ENCODE measurements around the gene CHD9NB.
"Not testable (repeated sequence)": the region's sequence is repeated elsewhere in the genome, so short reads cannot be mapped to it uniquely, and the experiment has no call there.

CHD9NB gene

DNA sequence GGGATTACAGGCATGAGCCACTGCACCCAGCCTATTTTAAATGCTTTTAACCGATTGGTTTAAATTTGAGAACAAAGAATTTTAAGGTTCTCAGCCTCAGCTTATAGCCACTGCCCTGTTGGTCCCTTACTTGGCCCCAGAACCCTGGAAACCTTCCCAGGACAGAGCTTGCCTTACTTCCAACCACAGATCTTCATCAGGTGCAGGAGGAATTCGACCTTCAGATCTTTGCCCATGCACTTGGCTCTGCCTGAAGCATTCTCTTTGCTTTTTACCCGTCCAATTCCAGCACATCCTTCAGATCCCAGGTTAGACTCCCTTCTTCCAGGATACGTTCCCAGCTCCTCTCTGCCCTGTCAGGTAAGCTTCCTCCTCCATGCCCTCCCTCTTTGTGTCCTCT is 29.8 kb upstream of the CHD9NB start:
- no peak for DNase-seq

DNA sequence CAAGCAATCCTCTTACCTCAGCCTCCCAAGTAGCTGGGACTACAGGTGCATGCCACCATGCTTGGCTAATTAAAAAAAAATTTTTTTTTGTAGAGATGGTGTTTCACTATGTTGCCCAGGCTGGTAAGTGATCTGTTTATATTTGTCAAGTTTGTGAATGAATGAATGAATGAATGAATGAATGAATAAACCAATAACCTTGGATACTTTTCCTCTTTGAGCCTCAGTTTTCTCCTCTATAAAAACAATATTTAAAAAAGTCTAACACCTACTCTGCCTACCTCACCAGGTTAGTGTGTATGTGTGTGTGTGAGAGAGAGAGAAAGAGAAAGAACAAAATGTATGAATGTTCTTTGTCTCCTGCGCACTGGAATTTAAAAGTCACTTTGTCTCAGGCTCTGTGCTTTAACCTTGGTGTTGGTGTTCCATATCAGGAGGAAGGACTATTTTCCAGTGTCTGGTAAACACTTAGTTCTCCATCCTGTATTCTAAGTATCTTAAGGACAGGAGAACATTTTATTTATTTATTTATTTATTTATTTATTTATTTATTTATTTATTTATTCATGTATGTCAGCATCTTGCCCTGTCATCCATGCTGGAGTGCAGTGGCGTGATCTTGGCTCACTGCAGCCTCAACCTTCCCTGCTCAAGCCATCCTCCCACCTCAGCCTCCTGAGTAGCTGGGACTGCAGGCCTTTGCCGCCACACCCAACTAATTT is 29.1 kb upstream of the CHD9NB start:
- no peak for DNase-seq

DNA sequence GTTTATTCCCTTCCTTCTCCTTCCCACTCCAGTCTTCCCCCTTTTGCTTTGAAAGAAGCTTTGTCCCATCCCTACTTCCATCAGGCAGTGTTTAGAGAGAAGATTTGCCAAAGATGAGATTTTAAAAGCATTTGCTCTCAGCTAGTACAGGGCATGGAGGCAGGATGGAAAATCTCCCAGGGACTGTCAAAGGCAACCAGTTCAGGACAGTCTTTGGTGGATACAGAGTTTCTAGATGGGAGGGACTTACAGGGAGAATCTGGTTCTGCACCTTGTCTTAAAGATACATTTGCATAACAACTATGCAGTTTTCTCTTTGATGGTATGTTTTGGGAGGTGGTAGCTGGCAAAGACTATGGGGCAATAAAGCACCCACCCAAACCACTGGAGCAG is 28.3 kb upstream of the CHD9NB start:
- DNase-seq: no peak

DNA sequence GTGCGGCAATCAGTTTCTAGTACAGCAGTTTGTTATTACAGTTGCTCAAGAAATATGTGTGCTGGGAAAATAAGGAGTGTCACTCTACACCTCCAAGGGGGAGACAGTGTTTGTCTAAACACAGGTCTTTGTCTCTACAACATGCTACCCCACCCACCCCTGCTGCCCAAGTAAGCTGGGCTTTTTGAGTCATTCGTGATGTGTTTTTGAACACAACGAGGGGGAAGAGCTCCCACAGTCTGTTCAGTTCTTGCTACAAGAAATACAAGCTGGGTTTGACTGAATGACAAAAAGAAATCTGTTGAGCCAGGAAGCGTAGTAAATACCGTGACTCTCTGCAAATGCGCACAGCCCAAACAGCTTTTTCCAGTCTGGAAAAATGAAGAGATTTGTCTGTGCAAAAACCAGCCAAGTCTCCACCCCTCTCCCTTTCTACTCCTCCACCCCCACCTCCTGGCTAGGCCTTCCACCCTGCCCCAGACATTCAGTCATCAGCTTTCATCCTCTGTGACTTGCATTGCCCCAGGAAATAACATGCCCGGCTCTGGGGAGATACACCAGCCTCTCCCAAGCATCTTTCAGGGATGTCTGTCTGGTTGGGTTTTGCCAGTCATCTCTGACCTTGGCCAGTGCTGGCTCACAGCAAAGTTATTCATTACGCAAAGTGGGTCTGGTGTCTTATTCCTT is 27.8 kb upstream of the CHD9NB start:
- no peak for DNase-seq

DNA sequence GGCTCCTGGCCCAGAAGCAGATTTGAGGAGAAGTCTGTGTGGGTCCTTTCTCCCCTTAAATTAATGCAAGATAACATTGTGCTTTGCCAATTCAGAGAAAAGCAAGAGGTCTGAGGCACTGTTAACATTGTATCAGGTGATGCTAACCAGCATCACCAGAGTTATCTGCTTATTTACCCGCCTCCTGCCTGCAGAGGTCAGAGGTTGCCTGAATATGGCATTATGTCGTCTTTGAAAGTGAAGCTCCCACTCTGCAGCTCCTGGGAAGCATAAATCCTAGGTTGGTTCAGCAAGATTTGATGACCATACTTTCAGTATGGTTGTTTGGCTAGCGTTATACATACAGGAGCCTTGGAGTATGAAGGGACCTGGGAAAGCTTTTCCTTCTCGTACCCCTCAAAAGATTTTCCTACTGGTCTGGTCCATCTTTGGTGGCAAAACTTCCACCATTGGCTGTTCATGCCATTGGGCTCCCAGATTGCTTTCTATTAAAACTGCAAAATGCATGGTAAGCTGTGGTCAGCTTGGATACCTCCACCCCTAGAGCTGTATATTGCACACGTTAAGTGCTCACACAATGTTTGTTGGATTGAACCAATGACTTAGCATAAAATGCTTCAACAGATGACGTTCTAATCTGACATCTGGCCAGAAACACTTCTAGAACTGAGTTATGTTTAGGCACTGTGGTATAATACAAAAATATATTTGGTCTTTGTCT is 26.2 kb upstream of the CHD9NB start:
- DNase-seq: no peak

DNA sequence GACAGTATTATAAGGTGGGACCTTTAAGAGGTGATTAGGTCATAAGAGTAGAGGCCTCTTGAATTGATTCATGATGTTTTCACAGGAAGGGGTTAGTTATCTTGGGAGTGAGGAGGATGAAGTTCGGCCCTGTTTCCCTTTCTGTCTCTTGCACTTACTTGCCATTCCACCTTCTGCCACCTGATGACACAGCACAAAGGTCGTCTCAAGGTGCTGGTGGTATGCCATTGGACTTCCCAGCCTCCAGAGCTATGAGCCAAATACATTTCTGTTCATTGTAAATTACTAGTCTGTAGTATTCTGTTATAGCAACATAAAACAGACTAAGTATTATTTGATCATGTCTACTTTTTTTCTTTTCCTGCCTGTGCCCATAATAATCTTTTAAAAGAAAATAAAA is 25.6 kb upstream of the CHD9NB start:
- DNase-seq: no peak

DNA sequence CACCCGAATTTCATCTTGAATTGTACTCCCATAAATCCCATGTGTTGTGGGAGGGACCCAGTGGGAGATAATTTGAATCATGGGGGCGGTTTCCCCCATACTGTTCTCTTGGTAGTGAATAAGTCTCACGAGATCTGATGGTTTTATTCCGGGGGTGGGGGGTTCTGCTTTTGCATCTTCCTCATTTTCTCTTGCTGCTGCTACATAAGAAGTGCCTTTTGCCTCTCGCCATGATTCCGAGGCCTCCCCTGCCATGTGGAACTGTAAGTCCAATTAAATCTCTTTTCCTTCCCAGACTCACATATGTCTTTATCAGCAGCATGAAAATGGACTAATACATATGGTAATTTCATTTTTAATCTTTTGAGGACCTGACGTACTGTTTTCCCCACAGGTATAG is 22.8 kb upstream of the CHD9NB start:
- DNase-seq: not testable (repeated sequence)

DNA sequence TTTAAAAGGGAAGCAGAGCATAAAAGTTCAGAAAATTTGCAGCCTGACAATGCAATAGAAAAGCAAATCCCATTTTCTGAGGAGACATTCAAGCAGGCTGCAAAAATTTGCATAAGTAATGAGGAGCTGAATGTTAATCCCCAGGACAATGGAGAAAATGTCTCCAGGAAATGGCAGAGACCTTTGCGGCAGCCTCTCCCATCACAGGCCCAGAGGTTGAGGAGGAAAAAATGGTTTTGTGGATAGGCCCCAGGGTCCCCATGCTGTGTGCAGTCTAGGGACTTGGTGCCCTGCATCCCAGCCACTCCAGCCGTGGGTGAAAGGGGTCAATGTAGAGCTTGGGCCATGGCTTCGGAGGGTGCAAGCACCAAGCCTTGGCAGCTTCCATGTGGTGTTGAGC is 21.6 kb upstream of the CHD9NB start:
- DNase-seq: not testable (repeated sequence)

DNA sequence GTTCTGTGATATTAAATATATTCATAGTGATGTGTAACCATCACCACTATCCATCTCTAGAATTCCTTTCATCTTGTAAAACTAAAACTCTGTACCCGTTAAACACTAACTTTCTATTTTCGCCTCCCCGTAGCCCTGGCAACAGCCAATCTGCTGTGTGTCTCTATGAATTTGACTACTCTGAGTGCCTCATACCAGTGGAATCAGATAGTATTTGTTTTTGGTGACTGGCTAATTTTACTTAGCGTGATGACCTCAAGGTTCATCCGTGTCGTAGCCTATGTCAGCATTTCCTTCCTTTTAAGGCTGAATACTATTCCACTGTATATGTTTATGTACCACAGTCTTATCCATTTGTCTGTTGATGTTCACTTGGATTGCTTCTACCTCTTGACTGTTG is 20.3 kb upstream of the CHD9NB start:
- DNase-seq: no peak

DNA sequence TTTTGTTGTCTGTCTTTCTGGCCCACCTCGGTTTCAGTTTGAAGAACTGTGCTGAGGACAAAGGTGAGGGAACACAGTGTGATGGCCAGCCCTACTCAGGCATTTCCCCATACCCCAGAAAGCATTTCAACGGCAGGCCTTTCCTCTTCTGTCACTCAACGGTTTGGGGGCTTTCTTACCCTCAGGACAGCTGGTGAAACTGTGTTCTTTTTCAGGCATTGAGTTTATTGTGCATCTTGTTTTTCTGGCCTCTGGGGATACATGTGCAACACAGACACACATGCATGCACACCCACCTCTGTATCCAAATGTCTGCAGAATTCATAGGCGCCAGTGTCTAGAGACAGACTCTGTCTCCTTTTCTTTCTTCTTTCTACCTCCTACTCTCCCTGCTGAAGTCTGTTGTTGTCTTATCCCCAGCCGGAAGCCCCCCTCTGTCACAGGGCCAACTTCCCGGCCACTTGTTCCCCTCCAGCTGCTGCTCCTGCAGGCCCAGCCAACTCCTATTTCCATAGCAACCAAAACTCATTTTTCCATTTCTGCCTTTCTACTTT is 19.1 kb upstream of the CHD9NB start:
- no peak for DNase-seq

DNA sequence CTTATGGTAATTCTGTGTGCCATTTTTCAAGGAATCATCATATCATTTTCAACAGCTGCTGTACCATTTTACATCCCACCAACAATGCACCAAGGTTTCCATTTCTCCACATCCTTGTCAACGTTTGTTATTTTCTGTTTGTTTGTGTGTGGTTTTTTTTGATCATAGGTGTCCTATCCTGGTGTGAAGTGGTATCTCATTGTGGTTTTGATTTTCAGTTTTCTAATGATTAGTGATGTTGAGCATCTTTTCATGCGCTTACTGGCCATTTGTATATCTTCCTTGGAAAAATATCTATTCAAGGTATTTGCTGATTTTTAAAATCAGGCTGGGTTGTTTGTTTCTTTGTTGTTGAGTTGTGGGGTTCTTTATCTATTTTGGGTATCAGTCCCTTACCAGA is 17.1 kb upstream of the CHD9NB start:
- DNase-seq: no peak

DNA sequence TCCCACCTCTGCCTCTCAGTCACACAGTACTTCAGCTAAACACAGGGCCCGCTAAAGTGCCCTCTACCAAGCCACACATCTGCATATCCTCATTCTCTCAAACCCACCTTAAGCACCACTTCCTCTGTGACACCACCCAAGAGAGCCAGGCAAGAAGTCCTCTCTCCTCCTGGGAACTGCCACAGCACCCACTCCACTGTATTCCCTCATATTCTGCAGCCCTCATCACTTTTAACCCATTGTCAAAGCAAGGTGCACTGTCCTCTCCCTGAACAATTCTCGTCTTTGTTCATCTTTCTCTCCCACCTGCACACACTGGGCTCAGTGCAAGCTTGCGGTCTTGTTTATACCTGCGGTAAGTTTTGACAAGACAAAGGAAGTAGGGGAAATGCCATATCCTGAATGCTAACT is 15.7 kb upstream of the CHD9NB start:
- no peak for DNase-seq

DNA sequence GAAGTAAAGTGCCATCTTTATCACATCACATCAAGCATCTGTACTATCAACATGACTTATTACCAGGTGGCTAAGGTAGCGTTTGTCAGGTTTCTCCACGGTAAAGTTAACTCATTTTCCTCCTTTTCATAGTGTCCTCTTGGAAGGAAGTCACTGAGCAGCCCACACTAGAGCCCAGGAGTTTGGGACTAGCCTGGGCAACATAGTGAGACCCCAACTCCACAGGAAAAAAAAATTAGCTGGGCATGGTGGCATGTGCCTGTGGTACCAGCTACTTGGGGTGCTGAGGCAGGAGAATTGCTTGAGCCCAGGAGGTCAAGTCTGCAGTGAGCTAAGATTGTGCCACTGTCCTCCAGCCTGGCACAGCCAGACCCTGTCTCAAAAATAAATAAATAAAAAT is 15.0 kb upstream of the CHD9NB start:
- DNase-seq: no peak

DNA sequence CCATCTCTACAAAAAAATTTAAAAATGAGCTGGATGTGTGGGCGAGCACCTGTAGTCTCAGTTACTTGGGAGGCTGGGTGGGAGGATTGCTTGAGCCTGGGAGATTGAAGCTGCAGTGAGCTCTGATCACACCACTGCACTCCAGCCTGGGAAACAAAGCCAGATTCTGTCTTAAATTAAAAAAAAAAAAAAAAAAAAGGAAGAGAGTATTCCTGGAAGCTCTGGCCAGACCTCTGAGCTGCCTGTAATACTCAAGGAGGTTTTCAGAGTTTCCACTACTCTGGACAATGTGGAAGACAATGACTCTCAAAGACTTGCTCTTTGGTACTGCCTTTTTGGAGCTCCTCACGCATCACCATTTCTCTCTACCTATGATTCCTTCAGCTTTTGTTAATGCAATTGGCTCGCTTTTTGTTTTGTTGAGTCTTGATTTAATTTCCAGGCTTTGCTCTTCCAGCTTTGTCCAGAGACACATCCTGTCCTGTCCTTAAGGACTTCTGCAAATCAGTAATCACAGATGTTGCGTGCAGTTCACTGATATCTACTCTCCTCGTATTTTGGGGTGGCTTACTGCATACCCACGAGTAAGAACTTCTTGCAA is 12.9 kb upstream of the CHD9NB start:
- no peak for DNase-seq

DNA sequence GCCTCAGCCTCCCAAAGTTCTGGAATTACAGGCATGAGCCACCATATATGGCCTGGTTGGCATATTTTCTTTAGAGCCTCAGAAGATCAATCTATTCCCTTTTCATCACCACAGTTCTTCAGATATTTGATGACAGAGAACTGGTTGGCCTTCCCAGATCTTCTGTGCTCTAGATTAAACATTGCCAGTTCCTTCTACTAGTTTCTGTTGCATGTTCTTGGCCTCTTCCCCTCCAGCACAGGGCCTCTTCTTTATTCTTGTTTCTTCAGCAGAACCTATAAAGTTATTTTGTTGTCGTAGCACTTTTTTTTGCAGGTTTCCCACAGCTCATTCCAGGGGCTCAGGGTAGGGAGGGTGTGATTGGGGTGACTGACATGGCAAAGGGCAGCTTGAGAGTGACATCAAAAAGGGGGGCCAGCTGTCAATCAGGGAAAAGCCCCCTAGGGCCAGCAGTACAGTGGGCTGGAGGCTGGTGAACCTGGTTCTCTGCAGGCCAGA is 11.4 kb upstream of the CHD9NB start:
- no peak for DNase-seq

DNA sequence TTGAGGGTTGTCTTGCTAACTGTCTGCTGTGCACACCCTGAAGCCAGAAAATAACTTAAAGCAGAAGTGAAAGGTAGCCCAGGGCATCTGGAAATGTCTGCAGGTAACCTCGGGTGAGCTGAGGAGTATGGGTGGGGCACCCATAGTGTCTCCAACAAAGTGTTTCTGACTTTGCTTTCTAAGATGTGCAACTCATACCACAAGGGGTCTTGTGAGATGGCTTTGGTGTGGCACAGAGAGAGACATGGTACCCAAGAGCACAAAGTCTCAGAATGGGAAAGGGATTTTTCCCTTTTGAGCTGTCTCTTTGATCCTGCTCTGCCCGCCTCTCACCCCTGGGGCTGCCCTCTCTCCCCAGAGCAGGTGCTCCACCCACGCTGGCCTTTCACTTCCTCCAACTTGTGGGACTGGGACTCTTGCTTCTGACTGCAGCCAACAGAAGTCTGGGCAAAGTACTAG is 9.0 kb upstream of the CHD9NB start:
- no peak for DNase-seq

DNA sequence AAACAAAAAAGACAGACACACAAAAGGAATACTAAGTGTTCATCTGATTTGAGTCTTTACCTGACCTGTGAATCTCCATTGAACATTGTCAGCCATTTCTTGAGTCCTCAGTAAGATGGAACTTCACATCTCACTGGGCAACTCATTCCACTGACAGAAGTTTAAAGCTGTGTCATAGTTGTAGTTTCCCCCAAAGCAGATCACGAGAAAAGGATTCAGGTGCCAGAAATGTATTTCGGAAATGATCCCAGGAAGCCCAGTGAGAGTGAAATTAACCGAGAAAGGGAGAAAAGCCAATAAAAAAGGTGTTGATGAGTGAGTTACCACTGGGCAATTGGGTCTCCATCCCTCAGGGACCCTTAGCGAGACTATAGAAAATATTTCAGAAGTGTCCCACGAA is 8.6 kb upstream of the CHD9NB start:
- no peak for DNase-seq

DNA sequence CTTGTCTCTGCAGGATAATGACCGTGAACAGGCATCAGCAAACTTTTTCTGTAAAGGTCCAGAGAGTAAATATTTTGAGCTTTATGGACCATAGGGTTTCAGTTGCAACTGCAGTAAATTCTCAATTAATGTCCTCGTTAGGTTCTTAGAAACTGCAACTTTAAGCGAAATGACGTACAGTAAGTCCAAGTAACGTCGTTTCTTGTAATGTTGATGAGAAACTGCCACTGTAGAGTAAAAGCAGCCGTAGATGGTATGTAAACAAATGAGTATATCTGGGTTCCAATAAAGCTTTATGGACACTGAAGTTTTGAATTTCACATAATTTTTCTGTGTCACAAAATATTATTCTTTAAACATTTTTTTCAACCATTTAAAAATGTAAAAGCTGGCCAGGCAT is 7.0 kb upstream of the CHD9NB start:
- no peak for DNase-seq

DNA sequence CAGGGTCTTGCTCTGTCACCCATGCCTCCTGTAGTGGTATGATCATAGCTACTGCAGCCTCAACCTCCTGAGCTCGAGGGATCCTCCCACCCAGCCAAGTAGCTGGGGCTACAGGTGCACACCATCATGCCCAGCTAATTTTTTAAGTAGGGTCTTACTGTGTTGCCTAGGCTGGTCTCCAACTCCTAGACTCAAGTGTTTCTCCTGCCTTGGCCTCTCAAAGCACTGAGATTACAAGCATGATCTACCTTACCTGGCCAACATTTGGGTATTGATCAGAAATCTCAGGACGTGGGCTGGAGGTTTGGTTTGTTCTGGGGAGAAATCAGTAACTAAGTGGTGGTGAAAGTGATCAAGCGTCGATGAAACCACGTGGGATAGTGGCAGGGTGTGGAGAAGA is 6.2 kb upstream of the CHD9NB start:
- no peak for DNase-seq

DNA sequence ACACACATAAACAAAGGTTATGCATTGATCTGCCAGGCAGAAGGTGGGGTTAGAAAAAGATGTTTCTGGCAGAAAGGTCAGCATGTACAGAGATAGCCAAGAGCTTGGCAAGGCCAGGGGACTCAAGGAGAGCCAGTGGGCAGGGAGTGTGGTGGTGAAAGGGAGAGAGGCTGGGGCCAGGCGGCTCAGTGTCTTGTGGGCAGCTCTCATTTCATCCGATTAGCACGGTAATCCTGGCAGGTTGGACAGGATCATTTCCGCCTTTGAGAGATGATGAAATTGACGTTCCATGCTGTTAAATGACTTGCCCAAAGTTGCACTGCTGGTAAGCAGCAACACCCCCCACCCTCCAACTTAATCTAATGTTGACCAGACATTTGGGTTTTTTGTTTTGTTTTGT is 5.7 kb upstream of the CHD9NB start:
- DNase-seq: no peak

DNA sequence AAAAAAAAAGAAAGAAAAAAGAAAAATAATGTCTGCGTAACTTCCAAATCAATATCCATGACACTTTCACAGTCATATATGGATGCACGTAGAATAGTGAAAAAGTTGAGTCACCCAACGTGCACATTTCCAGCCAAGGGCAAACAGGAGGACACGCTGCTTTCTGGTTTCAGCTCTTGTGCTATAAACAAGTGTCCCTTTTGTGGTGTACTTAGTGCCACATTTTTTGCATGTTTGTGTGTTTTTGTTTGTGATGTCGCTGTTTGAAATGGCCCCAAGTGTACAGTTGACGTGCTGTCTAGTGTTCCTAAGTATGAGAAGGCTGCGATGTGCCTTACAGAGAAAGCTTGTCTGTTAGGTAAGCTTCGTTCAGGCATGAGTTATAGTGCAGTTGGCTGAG is 5.0 kb upstream of the CHD9NB start:
- DNase-seq: no peak

DNA sequence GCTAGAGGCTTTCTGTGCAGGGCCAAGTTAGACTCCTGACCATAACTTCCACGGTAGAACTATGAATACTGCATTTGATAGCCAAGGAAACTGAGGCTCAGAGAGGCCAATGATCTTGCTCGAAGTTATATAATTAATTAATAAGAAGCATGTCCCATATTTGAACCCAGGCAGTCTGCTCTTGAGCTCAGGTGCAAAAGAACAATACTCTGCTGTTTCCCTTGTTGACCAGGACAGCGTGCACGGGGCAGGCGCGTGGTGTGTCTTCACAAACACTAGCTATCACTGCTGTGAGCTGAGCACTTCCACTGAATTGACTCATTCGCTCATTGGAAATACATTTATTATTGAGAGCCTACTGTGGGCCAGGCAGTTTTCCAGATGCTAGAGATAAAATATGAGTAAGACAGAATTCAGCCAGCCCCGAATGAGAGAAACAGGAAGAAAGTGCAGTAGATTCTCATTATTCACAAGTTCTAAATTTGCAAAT is 3.7 kb upstream of the CHD9NB start:
- no peak for DNase-seq

Measured in activated CD4-positive, alpha-beta T cell treated with anti-CD3 and anti-CD28 coated beads for 1 hour (primary cell).